Measurements from ENCODE around the gene TMEM52B.
A peak's percentile ranks its signal among the peaks of the same experiment; 100 is the strongest.

Gene TMEM52B

DNA sequence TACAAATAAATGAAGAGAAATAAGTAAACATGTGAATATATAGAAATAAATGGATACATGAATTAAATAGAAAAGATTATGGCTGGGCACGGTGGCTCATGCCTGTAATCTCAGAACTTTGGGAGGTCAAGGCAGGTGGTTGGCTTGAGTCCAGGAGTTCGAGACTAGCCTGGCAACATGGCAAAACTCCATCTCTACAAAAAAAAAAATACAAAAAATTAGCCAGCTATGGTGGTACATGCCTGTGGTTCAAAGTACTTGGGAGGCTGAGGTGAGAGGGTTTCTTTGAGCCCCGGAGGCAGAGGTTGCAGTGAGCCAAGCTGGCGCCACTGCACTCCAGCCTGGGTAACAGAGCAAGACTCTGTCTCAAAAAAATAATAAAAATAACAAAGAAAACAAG is 43.7 kb upstream of the TMEM52B start:
- no peaks in the 10 kb centered on the region for H3K27me3 ChIP-seq (ENCODE audit: insufficient read depth, low read depth)
- H2AFZ ChIP-seq (ENCODE audit: low read depth) = no peak overlapping the region
- H3K4me2 ChIP-seq = no peak overlapping the region; the same call in 1 of the 2 replicates
- H3K9ac ChIP-seq = no peak overlapping the region
- no peak overlapping the region for H3K4me3 ChIP-seq (IDR thresholded peaks at IDR 0.05; ENCODE audit: insufficient read depth, low read depth, low read length)
- no peaks in the 10 kb centered on the region for H3K36me3 ChIP-seq (ENCODE audit: insufficient read depth)
- no peaks in the 10 kb centered on the region for H4K20me1 ChIP-seq (ENCODE audit: insufficient read depth)
- no peak overlapping the region for H3K27ac ChIP-seq
- no peaks in the 10 kb centered on the region for H3K79me2 ChIP-seq (ENCODE audit: insufficient read depth, low read depth)
- H3K4me1 ChIP-seq (ENCODE audit: low read depth, poor library complexity, severe bottlenecking) = peaks cover 64% of the 10 kb centered on the region
- TF ChIP-seq, protein P1, sequence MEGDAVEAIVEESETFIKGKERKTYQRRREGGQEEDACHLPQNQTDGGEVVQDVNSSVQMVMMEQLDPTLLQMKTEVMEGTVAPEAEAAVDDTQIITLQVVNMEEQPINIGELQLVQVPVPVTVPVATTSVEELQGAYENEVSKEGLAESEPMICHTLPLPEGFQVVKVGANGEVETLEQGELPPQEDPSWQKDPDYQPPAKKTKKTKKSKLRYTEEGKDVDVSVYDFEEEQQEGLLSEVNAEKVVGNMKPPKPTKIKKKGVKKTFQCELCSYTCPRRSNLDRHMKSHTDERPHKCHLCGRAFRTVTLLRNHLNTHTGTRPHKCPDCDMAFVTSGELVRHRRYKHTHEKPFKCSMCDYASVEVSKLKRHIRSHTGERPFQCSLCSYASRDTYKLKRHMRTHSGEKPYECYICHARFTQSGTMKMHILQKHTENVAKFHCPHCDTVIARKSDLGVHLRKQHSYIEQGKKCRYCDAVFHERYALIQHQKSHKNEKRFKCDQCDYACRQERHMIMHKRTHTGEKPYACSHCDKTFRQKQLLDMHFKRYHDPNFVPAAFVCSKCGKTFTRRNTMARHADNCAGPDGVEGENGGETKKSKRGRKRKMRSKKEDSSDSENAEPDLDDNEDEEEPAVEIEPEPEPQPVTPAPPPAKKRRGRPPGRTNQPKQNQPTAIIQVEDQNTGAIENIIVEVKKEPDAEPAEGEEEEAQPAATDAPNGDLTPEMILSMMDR (conservative IDR thresholded peaks at IDR 0.05; ENCODE audit: low read depth, low read length) = no peak

DNA sequence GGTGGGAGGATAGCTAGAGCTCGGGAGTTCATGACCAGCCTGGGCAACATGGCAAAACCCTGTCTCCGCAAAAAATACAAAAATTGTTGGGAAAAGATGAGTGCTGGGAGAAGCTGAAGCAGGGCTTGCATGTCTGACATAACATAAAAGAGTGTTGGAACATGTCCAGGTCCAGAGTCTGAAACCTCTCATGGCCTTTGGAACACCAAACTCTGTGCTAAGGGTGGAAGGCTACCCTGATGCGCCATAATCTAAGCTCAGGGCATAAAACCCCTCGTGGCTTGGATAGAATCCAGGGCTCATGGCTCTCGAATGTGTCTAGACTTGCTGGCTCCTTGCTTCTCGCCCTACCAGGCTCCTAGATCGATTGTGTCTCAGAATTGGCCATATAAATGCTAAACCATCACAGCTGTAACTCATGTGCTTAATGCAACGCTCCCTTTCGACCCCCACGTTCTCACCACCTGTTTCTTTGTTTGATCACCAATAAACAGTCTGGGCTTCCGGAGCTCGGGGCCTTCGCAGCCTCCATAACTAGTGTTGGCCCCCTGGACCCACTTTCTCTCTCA is 42.1 kb upstream of the TMEM52B start:
- Histone ChIP-seq H3K36me3 (ENCODE audit: insufficient read depth) (no peaks in the 10 kb centered on the region), H3K4me1 (ENCODE audit: low read depth, poor library complexity, severe bottlenecking) (peaks cover 51% of the 10 kb centered on the region), H2AFZ (ENCODE audit: low read depth) (no peak overlapping the region), H4K20me1 (ENCODE audit: insufficient read depth) (no peaks in the 10 kb centered on the region), H3K79me2 (ENCODE audit: insufficient read depth, low read depth) (no peaks in the 10 kb centered on the region), H3K4me2 (no peak overlapping the region), H3K4me3 (IDR thresholded peaks at IDR 0.05; ENCODE audit: insufficient read depth, low read depth, low read length) (no peak overlapping the region), H3K9ac (no peak overlapping the region), H3K27me3 (ENCODE audit: insufficient read depth, low read depth) (no peaks in the 10 kb centered on the region), H3K27ac (no peak overlapping the region)
- TF ChIP-seq, protein P1 (conservative IDR thresholded peaks at IDR 0.05; ENCODE audit: low read depth, low read length) = no peak

DNA sequence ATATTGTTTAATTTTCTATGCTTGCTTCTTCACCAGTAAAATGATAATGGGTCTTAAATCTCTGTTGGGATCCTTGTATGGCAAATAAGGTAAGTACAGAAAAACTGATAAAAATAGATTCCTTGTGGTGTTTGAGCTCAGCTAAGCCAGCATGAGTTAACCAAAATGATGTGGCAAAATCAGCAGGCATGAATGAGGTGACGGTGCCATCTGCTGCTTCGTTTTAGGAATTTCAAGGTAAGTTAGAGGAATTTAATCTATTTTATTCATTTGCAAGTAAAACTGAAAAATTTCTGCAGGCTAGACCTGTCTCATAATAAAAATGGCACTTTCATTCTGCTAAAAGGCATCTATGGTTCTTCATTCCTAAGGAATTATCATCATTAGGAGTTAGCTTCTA is 38.8 kb upstream of the TMEM52B start:
- Histone ChIP-seq H3K4me1 (ENCODE audit: low read depth, poor library complexity, severe bottlenecking) (peaks cover 38% of the 10 kb centered on the region), H3K27me3 (ENCODE audit: insufficient read depth, low read depth) (no peaks in the 10 kb centered on the region), H3K4me2 (no peak overlapping the region), H3K9ac (no peak overlapping the region), H4K20me1 (ENCODE audit: insufficient read depth) (no peaks in the 10 kb centered on the region), H3K79me2 (ENCODE audit: insufficient read depth, low read depth) (no peaks in the 10 kb centered on the region), H2AFZ (ENCODE audit: low read depth) (no peak overlapping the region), H3K4me3 (IDR thresholded peaks at IDR 0.05; ENCODE audit: insufficient read depth, low read depth, low read length) (no peak overlapping the region), H3K27ac (no peak overlapping the region), H3K36me3 (ENCODE audit: insufficient read depth) (no peaks in the 10 kb centered on the region)
- TF ChIP-seq, protein P1 (conservative IDR thresholded peaks at IDR 0.05; ENCODE audit: low read depth, low read length) = peak; percentile 67

DNA sequence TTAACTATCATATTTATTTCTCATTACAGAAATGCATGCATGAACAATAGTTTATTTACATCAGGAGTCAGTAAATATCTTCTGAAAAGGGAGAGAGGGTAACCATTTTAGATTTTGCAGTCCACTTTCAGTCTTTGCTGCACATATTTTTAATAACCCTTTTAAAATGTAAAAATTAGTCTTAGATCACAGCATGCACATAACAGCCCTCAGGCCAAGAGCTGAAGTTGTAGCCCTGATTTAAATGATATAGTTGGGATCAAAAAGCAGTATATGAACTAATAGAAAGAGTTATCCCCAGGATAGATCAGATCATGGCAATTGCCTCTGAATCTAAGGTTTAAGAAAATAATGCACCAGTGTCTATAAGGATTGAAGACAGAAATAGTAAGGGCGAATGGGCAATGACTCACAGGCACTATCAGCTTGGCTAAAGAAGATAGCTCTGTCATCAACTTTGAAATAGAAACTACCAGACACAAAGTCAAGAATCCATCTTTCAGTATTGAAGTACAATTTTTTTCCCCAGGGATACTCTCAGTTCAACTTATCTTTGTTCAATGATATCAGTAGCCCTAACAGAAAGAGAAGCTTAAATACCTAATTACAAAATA is 35.7 kb upstream of the TMEM52B start:
- H3K27me3 ChIP-seq (ENCODE audit: insufficient read depth, low read depth) = no peaks in the 10 kb centered on the region

More for the DNA sequence above, 35.7 kb upstream of the TMEM52B start:
- Histone ChIP-seq H4K20me1 (ENCODE audit: insufficient read depth) (no peaks in the 10 kb centered on the region), H2AFZ (ENCODE audit: low read depth) (no peak overlapping the region), H3K9ac (no peak overlapping the region), H3K4me3 (IDR thresholded peaks at IDR 0.05; ENCODE audit: insufficient read depth, low read depth, low read length) (no peak overlapping the region), H3K27ac (no peak overlapping the region), H3K36me3 (ENCODE audit: insufficient read depth) (no peaks in the 10 kb centered on the region), H3K4me2 (peak overlapping the region; percentile 11; the same call in 1 of the 2 replicates), H3K4me1 (ENCODE audit: low read depth, poor library complexity, severe bottlenecking) (peaks cover 28% of the 10 kb centered on the region), H3K79me2 (ENCODE audit: insufficient read depth, low read depth) (no peaks in the 10 kb centered on the region)
- TF ChIP-seq, protein P1 (conservative IDR thresholded peaks at IDR 0.05; ENCODE audit: low read depth, low read length) = no peak
